Measurements from ENCODE around the gene SMPDL3A. TPM values are rescaled to one million over a fixed set of nuclear protein-coding genes. Genes with fewer than 3 reads are reported as not detected.
A peak's percentile ranks its signal among the peaks of the same experiment; 100 is the strongest.

SMPDL3A gene
- total and polyA plus RNA-seq, 2 of the 13 experiments (the other 11 are each of a cell fraction or from before 2014, with no cell fraction given): 7.8 to 17.3 TPM

- no peaks in the 10 kb centered on the region for H3K9me3 ChIP-seq (ENCODE audit: low read length)
- in situ Hi-C loops (cut with HindIII; ENCODE audit: extremely low pct_ligation_motif_present, low pct_unique_long_range_greater_than_20kb): no loop called here
- FAIRE-seq (no peak), DNase-seq (ENCODE audit: low spot score) (no peak), ATAC-seq (peak; percentile 43)
- peak overlapping the region; percentile 91 for H3K27ac ChIP-seq (ENCODE audit: extremely low read length, insufficient read depth, low read length)
- H3K4me2 ChIP-seq (ENCODE audit: low read depth, low read length): peak overlapping the region; percentile 98
- peak overlapping the region; percentile 79 for H2AFZ ChIP-seq (ENCODE audit: low read length)
- H3K79me2 ChIP-seq (ENCODE audit: insufficient read depth, low read length): no peaks in the 10 kb centered on the region
- H4K20me1 ChIP-seq (ENCODE audit: insufficient read depth, low read length): no peaks in the 10 kb centered on the region
- no TSS peak for BruUV-seq (replicated peaks)
- intact Hi-C loops (cut with micrococcal nuclease; ENCODE audit: unreplicated experiment): loop anchor here (5.0 kb wide), 1 partner anchor 318 kb away; the partner anchor contains the start of gene SERINC1
- ChIA-PET CTCF (ENCODE audit: low intra/inter-chr PET ratio, low total read pairs) (interaction anchor here (1.3 to 3.3 kb wide), 4 partner anchors 8 to 49 kb away, joined by 4 to 13 read pairs (median 8); no protein-coding TSS in a partner anchor), POLR2A (interaction anchor here (0.8 to 7.1 kb wide), 12 partner anchors 10 to 377 kb away, joined by 3 to 177 read pairs (median 6); partner anchors contain the start of genes FABP7 and SERINC1)
- no peaks in the 10 kb centered on the region; a peak in 1 of 5 replicates for H3K27me3 ChIP-seq (ENCODE audit: control insufficient read depth in 1 of 2, insufficient read depth in 2 of 2, low read length in 2 of 2)
- peak overlapping the region; percentile 91 for H3K9ac ChIP-seq (ENCODE audit: insufficient read depth, low read depth, low read length)
- peak overlapping the region; percentile 73 to 95 (median 77) for H3K4me3 ChIP-seq (replicated peaks in 1 of 3; ENCODE audit: insufficient read depth in 1 of 3, low read depth in 2 of 3, low read length in 3 of 3)
- WGBS (ENCODE audit: low lambda C conversion rate): 1% methylated on average over 14 of the region's 14 CpGs
- H3K4me1 ChIP-seq (ENCODE audit: insufficient read depth, low read length): peaks cover 44% of the 10 kb centered on the region
- H3K36me3 ChIP-seq (replicated peaks in 1 of 2; ENCODE audit: control insufficient read depth in 1 of 2, insufficient read depth in 2 of 2, low read length in 2 of 2): no peaks in the 10 kb centered on the region
- no peak for TF ChIP-seq ZNF12 (CRISPR knock-in tag; IDR thresholded peaks at IDR 0.05)
- TF ChIP-seq, protein P1, sequence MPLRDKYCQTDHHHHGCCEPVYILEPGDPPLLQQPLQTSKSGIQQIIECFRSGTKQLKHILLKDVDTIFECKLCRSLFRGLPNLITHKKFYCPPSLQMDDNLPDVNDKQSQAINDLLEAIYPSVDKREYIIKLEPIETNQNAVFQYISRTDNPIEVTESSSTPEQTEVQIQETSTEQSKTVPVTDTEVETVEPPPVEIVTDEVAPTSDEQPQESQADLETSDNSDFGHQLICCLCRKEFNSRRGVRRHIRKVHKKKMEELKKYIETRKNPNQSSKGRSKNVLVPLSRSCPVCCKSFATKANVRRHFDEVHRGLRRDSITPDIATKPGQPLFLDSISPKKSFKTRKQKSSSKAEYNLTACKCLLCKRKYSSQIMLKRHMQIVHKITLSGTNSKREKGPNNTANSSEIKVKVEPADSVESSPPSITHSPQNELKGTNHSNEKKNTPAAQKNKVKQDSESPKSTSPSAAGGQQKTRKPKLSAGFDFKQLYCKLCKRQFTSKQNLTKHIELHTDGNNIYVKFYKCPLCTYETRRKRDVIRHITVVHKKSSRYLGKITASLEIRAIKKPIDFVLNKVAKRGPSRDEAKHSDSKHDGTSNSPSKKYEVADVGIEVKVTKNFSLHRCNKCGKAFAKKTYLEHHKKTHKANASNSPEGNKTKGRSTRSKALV (CRISPR knock-in tag; IDR thresholded peaks at IDR 0.05): no peak
- TF ChIP-seq POGK (CRISPR knock-in tag; conservative IDR thresholded peaks at IDR 0.05): no peak
- peak; percentile 47; the same call in 1 of the 2 replicates for TF ChIP-seq ZC3H4 (CRISPR knock-in tag; IDR thresholded peaks at IDR 0.05; ENCODE audit: borderline replicate concordance)
- peak; percentile 28; the same call in 1 of the 2 replicates for TF ChIP-seq BRD4 (CRISPR knock-in tag; IDR thresholded peaks at IDR 0.05)
- no peak for TF ChIP-seq ZNF792 (CRISPR knock-in tag; IDR thresholded peaks at IDR 0.05)
- no peak for TF ChIP-seq FOXA3 (CRISPR knock-in tag; IDR thresholded peaks at IDR 0.05)
- peak; percentile 69; the same call in 1 of the 2 replicates for TF ChIP-seq XBP1 (CRISPR knock-in tag; IDR thresholded peaks at IDR 0.05)
- TF ChIP-seq ZNF704 (CRISPR knock-in tag; IDR thresholded peaks at IDR 0.05; ENCODE audit: borderline replicate concordance): 0 out of 2 replicates have a peak, but pooled peaks have one; percentile 5
- TF ChIP-seq, protein P2, sequence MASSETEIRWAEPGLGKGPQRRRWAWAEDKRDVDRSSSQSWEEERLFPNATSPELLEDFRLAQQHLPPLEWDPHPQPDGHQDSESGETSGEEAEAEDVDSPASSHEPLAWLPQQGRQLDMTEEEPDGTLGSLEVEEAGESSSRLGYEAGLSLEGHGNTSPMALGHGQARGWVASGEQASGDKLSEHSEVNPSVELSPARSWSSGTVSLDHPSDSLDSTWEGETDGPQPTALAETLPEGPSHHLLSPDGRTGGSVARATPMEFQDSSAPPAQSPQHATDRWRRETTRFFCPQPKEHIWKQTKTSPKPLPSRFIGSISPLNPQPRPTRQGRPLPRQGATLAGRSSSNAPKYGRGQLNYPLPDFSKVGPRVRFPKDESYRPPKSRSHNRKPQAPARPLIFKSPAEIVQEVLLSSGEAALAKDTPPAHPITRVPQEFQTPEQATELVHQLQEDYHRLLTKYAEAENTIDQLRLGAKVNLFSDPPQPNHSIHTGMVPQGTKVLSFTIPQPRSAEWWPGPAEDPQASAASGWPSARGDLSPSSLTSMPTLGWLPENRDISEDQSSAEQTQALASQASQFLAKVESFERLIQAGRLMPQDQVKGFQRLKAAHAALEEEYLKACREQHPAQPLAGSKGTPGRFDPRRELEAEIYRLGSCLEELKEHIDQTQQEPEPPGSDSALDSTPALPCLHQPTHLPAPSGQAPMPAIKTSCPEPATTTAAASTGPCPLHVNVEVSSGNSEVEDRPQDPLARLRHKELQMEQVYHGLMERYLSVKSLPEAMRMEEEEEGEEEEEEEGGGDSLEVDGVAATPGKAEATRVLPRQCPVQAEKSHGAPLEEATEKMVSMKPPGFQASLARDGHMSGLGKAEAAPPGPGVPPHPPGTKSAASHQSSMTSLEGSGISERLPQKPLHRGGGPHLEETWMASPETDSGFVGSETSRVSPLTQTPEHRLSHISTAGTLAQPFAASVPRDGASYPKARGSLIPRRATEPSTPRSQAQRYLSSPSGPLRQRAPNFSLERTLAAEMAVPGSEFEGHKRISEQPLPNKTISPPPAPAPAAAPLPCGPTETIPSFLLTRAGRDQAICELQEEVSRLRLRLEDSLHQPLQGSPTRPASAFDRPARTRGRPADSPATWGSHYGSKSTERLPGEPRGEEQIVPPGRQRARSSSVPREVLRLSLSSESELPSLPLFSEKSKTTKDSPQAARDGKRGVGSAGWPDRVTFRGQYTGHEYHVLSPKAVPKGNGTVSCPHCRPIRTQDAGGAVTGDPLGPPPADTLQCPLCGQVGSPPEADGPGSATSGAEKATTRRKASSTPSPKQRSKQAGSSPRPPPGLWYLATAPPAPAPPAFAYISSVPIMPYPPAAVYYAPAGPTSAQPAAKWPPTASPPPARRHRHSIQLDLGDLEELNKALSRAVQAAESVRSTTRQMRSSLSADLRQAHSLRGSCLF (CRISPR knock-in tag; IDR thresholded peaks at IDR 0.05; ENCODE audit: borderline replicate concordance): no peak
- TF ChIP-seq BORCS8-MEF2B (CRISPR knock-in tag; IDR thresholded peaks at IDR 0.05): no peak
- TF ChIP-seq IRX3 (CRISPR knock-in tag; IDR thresholded peaks at IDR 0.05; ENCODE audit: borderline replicate concordance, low read depth): no peak
- TF ChIP-seq ZNF441 (CRISPR knock-in tag; IDR thresholded peaks at IDR 0.05; ENCODE audit: borderline replicate concordance): no peak
- TF ChIP-seq, protein P3, sequence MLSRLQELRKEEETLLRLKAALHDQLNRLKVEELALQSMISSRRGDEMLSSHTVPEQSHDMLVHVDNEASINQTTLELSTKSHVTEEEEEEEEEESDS (CRISPR knock-in tag; IDR thresholded peaks at IDR 0.05; ENCODE audit: borderline replicate concordance): no peak
Measured at GRCh38 chr6:122790028-122790422, 967 bp downstream of the SMPDL3A start.
